Thyroid gland (tissue), 4 donors: ENCODE data around the gene ITGB4. TPM values are rescaled to one million over a fixed set of nuclear protein-coding genes. Genes with fewer than 3 reads are reported as not detected.

ENCODE experiments used
- DNase-seq, 2 donors: peaks; one replicate each; pipeline ENCODE4 v3.0.0-alpha.2; 2019
- H3K27ac ChIP-seq, 3 donors: fragments of 200-600 bp; sonication (generic); 1 replicate in 2 of 3; 2 replicates in 1 of 3; pipeline ENCODE4 v1.5.1; 2016 to 2019; ENCODE audit warnings: mild to moderate bottlenecking in 1 of 3, moderate library complexity in 1 of 3
- H3K27me3 ChIP-seq: fragments of 200-600 bp; sonication (generic); one replicate; pipeline ENCODE4 v1.5.1; 2019
- H3K36me3 ChIP-seq, 2 donors: fragments of 200-600 bp; sonication (generic); one replicate each; pipeline ENCODE4 v1.5.1; 2016 to 2019
- H3K4me1 ChIP-seq, 2 donors: fragments of 200-600 bp; sonication (generic); one replicate each; pipeline ENCODE4 v1.5.1; 2017 to 2019
- H3K4me3 ChIP-seq, 3 donors: fragments of 200-600 bp; sonication (generic); replicated peaks in 1 of 3; 1 replicate in 2 of 3; 2 replicates in 1 of 3; pipeline ENCODE4 v1.5.1; 2016; ENCODE audit warnings: mild to moderate bottlenecking in 1 of 3
- H3K9me3 ChIP-seq: fragments of 200-600 bp; sonication (generic); one replicate; pipeline ENCODE4 v1.5.1; 2017
- POLR2A ChIP-seq, 2 donors: fragments of 450-650 bp; IDR thresholded peaks; one replicate each; pipeline ENCODE4 v1.6.1; 2017; ENCODE audit warnings: antibody characterized with exemption in 2 of 2, mild to moderate bottlenecking in 2 of 2, moderate library complexity in 1 of 2
- WGBS, 2 donors: methylation state at CpG; one replicate each; pipeline ENCODE4 v1.1.5; 2017; 5-methylcytosine and 5-hydroxymethylcytosine counted together
- intact Hi-C: fragments of 100-400 bp; cut with DNase I; formaldehyde crosslinking; loops from one replicate; pipeline ENCODE4 v1.15.1; 2023
- total RNA-seq, 4 donors: library from RNA; depleted of rRNA; stranded (reverse); fragments of >200 nt; gene quantifications; one replicate each; pipeline ENCODE4 v1.2.3, GENCODE V29; 2016
- TF ChIP-seq, protein P1 (sequence below), 6 experiments: fragments of 200-600 bp in 3 of 6; fragments of 450-650 bp in 3 of 6; sonication (generic) in 3 of 6; IDR thresholded peaks; one replicate each; pipeline ENCODE4 v1.5.1; 2016 to 2019; ENCODE audit warnings: antibody characterized with exemption in 6 of 6, mild to moderate bottlenecking in 2 of 6, inconsistent platforms in 1 of 6, moderate library complexity in 1 of 6

The ITGB4 gene
- total RNA-seq, 4 donors from 2014 or later = 19.7 to 27.3 (median 23.1) TPM

- 61 to 66% methylated on average over 2 of the region's 2 CpGs for whole genome bisulfite sequencing, 2 donors
Measured at GRCh38 chr17:75712446-75712845, 8.8 kb upstream of the ITGB4 start.

DNA sequence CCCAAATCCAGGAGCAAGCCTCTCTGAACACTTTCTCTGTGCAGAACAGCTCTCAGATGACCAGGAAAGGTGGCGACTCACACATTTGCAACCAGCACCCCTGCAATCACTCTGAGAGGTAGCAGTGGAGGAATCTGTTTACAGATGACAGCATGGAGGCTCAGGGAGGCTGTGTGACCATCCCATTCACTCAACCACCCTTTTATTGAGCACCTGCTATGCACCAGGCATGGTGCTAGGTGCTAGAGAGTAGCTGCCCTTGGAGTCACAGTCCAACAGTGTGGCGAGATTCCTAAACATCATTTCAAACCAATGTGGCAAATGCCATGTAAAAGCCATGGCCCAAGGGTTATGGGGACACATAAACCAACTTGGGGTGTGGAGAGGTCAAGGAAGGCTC, 1.5 kb upstream of the ITGB4 start:
- 90 to 96% methylated on average over 2 of the region's 2 CpGs for WGBS, 2 donors
- Histone ChIP-seq H3K36me3 (no peaks in the 10 kb centered on the region), H3K27me3 (no peaks in the 10 kb centered on the region), H3K9me3 (no peaks in the 10 kb centered on the region), H3K27ac (no peak overlapping the region), H3K4me1 (peaks cover 11 to 12% of the 10 kb centered on the region in 2 donors), H3K4me3 (no peak overlapping the region)
- intact Hi-C loops = no loop called here
- no peak for DNase-seq
- no peak for TF ChIP-seq POLR2A (IDR thresholded peaks at IDR 0.05)
- TF ChIP-seq, protein P1, sequence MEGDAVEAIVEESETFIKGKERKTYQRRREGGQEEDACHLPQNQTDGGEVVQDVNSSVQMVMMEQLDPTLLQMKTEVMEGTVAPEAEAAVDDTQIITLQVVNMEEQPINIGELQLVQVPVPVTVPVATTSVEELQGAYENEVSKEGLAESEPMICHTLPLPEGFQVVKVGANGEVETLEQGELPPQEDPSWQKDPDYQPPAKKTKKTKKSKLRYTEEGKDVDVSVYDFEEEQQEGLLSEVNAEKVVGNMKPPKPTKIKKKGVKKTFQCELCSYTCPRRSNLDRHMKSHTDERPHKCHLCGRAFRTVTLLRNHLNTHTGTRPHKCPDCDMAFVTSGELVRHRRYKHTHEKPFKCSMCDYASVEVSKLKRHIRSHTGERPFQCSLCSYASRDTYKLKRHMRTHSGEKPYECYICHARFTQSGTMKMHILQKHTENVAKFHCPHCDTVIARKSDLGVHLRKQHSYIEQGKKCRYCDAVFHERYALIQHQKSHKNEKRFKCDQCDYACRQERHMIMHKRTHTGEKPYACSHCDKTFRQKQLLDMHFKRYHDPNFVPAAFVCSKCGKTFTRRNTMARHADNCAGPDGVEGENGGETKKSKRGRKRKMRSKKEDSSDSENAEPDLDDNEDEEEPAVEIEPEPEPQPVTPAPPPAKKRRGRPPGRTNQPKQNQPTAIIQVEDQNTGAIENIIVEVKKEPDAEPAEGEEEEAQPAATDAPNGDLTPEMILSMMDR (IDR thresholded peaks at IDR 0.05) = no peak

More at GRCh38 chr17:75712446-75712845, 8.8 kb upstream of the ITGB4 start:
- H3K27me3 ChIP-seq = no peaks in the 10 kb centered on the region
- H3K27ac ChIP-seq = no peak overlapping the region
- H3K9me3 ChIP-seq = no peaks in the 10 kb centered on the region
- TF ChIP-seq, protein P1 (IDR thresholded peaks at IDR 0.05) = no peak
- no peak for TF ChIP-seq POLR2A (IDR thresholded peaks at IDR 0.05)
- peaks cover 0 to 6% of the 10 kb centered on the region in 2 donors for H3K4me1 ChIP-seq
- no peak for DNase-seq
- no peak overlapping the region for H3K4me3 ChIP-seq
- H3K36me3 ChIP-seq = no peaks in the 10 kb centered on the region
- intact Hi-C loops = no loop called here

- WGBS, 2 donors = 42 to 59% methylated on average over 3 to 9 of the region's 33 CpGs
- Histone ChIP-seq H3K27ac (peak overlapping the region in 2 of 3 donors; percentile 50 to 70), H3K9me3 (no peaks in the 10 kb centered on the region), H3K36me3 (no peaks in the 10 kb centered on the region), H3K4me1 (peaks cover 11 to 12% of the 10 kb centered on the region in 2 donors), H3K27me3 (no peaks in the 10 kb centered on the region), H3K4me3 (peak overlapping the region in 2 of 3 donors; percentile 25 to 57)
- TF ChIP-seq, protein P1 (IDR thresholded peaks at IDR 0.05) = no peak
- no peak for TF ChIP-seq POLR2A (IDR thresholded peaks at IDR 0.05)
- peak; percentile 9 to 21 for DNase-seq
- intact Hi-C loops = no loop called here
Measured at GRCh38 chr17:75721463-75722011, 278 bp downstream of the ITGB4 start.

DNA sequence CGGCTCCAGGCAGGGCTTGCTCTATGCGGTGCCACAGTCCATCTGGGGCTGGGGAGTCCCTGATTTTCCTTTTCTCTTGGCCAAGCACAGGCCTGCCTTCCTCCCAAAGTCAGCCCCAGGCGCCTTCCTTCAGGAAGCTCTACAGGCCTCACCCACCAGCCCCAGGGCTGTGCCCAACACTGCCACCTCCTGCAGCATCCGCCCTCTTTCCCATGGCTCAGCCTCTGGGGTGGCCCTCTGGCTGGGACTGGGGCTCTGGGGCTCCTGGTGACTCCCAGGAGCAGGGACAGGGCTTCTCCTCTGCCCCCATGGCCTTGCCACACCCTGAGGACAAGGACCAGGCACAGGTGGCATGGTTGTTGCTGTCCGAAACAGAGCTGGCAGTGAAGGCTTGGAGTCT, 817 bp downstream of the ITGB4 start:
- intact Hi-C loops = no loop called here
- Histone ChIP-seq H3K9me3 (no peaks in the 10 kb centered on the region), H3K4me1 (peaks cover 11 to 12% of the 10 kb centered on the region in 2 donors), H3K4me3 (peak overlapping the region in 1 of 3 donors; percentile 57), H3K27ac (peak overlapping the region in 2 of 3 donors; percentile 50 to 70), H3K36me3 (no peaks in the 10 kb centered on the region), H3K27me3 (no peaks in the 10 kb centered on the region)
- DNase-seq = no peak
- 77 to 86% methylated on average over 5 of the region's 5 CpGs for WGBS, 2 donors
- TF ChIP-seq POLR2A (IDR thresholded peaks at IDR 0.05) = no peak
- TF ChIP-seq, protein P1 (IDR thresholded peaks at IDR 0.05) = no peak

- no peaks in the 10 kb centered on the region for H3K9me3 ChIP-seq
- WGBS, 2 donors = 86% methylated on average over 4 to 9 of the region's 9 CpGs
- intact Hi-C loops = no loop called here
- peaks cover 11 to 12% of the 10 kb centered on the region in 2 donors for H3K4me1 ChIP-seq
- no peaks in the 10 kb centered on the region for H3K27me3 ChIP-seq
- H3K27ac ChIP-seq = peak overlapping the region in 1 of 3 donors; percentile 70
- TF ChIP-seq POLR2A (IDR thresholded peaks at IDR 0.05) = no peak
- TF ChIP-seq, protein P1 (IDR thresholded peaks at IDR 0.05) = no peak
- no peaks in the 10 kb centered on the region for H3K36me3 ChIP-seq
- H3K4me3 ChIP-seq = no peak overlapping the region
- no peak for DNase-seq
Measured at GRCh38 chr17:75722542-75723095, 1.4 kb downstream of the ITGB4 start.
